Measurements from ENCODE around the gene LRRC2. TPM values are rescaled to one million over a fixed set of nuclear protein-coding genes. Genes with fewer than 3 reads are reported as not detected.

LRRC2 gene
- total and polyA plus RNA-seq, 9 of the 15 experiments (the other 6 are each of a cell fraction or from before 2014, with no cell fraction given): 0.01 to 0.04 (median 0.03) TPM; not detected in 5

DNA sequence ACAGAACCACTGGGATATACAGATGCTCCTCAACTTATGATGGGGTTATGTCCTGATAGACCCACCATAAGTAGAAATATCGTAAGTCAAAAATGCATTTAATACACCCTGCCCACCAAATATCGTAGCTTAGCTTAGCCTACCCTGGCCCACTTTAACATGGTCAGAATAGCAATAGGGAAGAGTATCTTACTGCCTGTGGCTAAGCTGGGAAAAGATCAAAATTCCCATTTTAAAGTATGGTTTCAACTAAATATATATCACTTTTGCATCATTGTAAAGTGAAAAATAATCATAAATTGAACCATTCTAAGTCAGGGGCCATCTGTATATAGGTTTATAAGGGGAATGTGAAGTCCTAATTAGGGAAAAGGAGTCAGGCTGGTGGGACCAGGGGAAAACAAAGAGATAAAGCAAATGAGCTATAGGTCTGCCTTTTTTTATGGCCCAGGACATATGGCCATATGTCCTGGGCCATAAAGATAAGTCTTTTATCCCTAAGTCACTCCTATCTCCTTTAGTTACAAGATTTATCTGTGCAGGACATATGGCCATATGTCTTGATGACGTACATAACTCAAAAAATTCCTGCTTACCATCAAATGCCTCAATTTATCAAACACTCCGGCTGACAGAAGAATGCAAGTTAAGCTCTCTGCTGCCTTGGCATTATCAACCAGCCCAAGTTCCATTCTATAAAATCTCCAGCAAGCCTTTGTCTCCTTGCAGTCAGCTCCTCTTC lies 57.1 kb downstream of the LRRC2 start (continued):
- TF ChIP-seq RBBP5 (IDR thresholded peaks at IDR 0.05; ENCODE audit: borderline replicate concordance, insufficient read depth, low read length, poor library complexity, severe bottlenecking): peak; percentile 36
- peak; percentile 40; the same call in 1 of the 2 replicates for TF ChIP-seq ESRRA (IDR thresholded peaks at IDR 0.05; ENCODE audit: borderline replicate concordance, low read depth)
- no peak for TF ChIP-seq ZNF133 (CRISPR knock-in tag; IDR thresholded peaks at IDR 0.05)
- TF ChIP-seq LCOR (CRISPR knock-in tag; IDR thresholded peaks at IDR 0.05): no peak
- TF ChIP-seq ETV5 (CRISPR knock-in tag; IDR thresholded peaks at IDR 0.05; ENCODE audit: low read depth): no peak
- peak; percentile 69; the same call in 1 of the 2 replicates for TF ChIP-seq GATAD2A (IDR thresholded peaks at IDR 0.05)
- TF ChIP-seq TAF1 (IDR thresholded peaks at IDR 0.05; ENCODE audit: control insufficient read depth, extremely low read depth, insufficient read depth, low read length, severe bottlenecking): no peak
- TF ChIP-seq XRCC4 (IDR thresholded peaks at IDR 0.05; ENCODE audit: extremely low read depth, insufficient read depth, insufficient read length): no peak
- no peak for TF ChIP-seq MED1 (CRISPR knock-in tag; IDR thresholded peaks at IDR 0.05; ENCODE audit: borderline replicate concordance)
- TF ChIP-seq FOXJ2 (tag; IDR thresholded peaks at IDR 0.05): peak; percentile 91
- TF ChIP-seq ZNF431 (CRISPR knock-in tag; IDR thresholded peaks at IDR 0.05): no peak
- no peak for TF ChIP-seq IRF2 (CRISPR knock-in tag; IDR thresholded peaks at IDR 0.05)
- no peak for TF ChIP-seq SRSF1 (IDR thresholded peaks at IDR 0.05; ENCODE audit: low read depth, low read length)
- TF ChIP-seq SIRT6 (IDR thresholded peaks at IDR 0.05; ENCODE audit: low read depth, low read length): no peak
- TF ChIP-seq PHF8 (IDR thresholded peaks at IDR 0.05; ENCODE audit: borderline replicate concordance, low read length): no peak
- no peak; the same call in 1 of the 2 replicates for TF ChIP-seq MITF (IDR thresholded peaks at IDR 0.05)
- TF ChIP-seq CHCHD3 (CRISPR knock-in tag; IDR thresholded peaks at IDR 0.05): no peak
- TF ChIP-seq CSDE1 (IDR thresholded peaks at IDR 0.05): no peak
- no peak for TF ChIP-seq STAG1 (CRISPR knock-in tag; IDR thresholded peaks at IDR 0.05; ENCODE audit: borderline replicate concordance)
- TF ChIP-seq, protein P1, sequence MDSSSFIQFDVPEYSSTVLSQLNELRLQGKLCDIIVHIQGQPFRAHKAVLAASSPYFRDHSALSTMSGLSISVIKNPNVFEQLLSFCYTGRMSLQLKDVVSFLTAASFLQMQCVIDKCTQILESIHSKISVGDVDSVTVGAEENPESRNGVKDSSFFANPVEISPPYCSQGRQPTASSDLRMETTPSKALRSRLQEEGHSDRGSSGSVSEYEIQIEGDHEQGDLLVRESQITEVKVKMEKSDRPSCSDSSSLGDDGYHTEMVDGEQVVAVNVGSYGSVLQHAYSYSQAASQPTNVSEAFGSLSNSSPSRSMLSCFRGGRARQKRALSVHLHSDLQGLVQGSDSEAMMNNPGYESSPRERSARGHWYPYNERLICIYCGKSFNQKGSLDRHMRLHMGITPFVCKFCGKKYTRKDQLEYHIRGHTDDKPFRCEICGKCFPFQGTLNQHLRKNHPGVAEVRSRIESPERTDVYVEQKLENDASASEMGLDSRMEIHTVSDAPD (CRISPR knock-in tag; IDR thresholded peaks at IDR 0.05): no peak
- TF ChIP-seq BCOR (IDR thresholded peaks at IDR 0.05): peak; percentile 94
- no peak for TF ChIP-seq TAF7 (tag; IDR thresholded peaks at IDR 0.05)
- TF ChIP-seq CREBBP (IDR thresholded peaks at IDR 0.05; ENCODE audit: low read depth, low read length): no peak
- peak; percentile 30; the same call in 1 of the 2 replicates for TF ChIP-seq ZFX (CRISPR knock-in tag; IDR thresholded peaks at IDR 0.05)
- TF ChIP-seq, protein P2, sequence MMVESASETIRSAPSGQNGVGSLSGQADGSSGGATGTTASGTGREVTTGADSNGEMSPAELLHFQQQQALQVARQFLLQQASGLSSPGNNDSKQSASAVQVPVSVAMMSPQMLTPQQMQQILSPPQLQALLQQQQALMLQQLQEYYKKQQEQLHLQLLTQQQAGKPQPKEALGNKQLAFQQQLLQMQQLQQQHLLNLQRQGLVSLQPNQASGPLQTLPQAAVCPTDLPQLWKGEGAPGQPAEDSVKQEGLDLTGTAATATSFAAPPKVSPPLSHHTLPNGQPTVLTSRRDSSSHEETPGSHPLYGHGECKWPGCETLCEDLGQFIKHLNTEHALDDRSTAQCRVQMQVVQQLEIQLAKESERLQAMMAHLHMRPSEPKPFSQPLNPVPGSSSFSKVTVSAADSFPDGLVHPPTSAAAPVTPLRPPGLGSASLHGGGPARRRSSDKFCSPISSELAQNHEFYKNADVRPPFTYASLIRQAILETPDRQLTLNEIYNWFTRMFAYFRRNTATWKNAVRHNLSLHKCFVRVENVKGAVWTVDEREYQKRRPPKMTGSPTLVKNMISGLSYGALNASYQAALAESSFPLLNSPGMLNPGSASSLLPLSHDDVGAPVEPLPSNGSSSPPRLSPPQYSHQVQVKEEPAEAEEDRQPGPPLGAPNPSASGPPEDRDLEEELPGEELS (CRISPR knock-in tag; IDR thresholded peaks at IDR 0.05; ENCODE audit: borderline replicate concordance): no peak
- peak; percentile 77 for TF ChIP-seq ELF4 (CRISPR knock-in tag; IDR thresholded peaks at IDR 0.05)
